ENCODE results near the gene CLPTM1.

DNA sequence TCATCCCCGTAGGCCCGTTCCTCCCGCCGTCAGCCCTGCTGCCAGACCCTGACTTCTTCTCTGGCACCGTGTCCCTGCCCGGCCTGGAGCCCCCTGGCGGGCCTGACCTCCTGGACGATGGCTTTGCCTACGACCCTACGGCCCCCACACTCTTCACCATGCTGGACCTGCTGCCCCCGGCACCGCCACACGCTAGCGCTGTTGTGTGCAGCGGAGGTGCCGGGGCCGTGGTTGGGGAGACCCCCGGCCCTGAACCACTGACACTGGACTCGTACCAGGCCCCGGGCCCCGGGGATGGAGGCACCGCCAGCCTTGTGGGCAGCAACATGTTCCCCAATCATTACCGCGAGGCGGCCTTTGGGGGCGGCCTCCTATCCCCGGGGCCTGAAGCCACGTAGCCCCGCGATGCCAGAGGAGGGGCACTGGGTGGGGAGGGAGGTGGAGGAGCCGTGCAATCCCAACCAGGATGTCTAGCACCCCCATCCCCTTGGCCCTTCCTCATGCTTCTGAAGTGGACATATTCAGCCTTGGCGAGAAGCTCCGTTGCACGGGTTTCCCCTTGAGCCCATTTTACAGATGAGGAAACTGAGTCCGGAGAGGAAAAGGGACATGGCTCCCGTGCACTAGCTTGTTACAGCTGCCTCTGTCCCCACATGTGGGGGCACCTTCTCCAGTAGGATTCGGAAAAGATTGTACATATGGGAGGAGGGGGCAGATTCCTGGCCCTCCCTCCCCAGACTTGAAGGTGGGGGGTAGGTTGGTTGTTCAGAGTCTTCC, 82.4 kb downstream of the CLPTM1 start:
- TF ChIP-seq, protein P1, sequence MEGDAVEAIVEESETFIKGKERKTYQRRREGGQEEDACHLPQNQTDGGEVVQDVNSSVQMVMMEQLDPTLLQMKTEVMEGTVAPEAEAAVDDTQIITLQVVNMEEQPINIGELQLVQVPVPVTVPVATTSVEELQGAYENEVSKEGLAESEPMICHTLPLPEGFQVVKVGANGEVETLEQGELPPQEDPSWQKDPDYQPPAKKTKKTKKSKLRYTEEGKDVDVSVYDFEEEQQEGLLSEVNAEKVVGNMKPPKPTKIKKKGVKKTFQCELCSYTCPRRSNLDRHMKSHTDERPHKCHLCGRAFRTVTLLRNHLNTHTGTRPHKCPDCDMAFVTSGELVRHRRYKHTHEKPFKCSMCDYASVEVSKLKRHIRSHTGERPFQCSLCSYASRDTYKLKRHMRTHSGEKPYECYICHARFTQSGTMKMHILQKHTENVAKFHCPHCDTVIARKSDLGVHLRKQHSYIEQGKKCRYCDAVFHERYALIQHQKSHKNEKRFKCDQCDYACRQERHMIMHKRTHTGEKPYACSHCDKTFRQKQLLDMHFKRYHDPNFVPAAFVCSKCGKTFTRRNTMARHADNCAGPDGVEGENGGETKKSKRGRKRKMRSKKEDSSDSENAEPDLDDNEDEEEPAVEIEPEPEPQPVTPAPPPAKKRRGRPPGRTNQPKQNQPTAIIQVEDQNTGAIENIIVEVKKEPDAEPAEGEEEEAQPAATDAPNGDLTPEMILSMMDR (conservative IDR thresholded peaks at IDR 0.05; ENCODE audit: low read depth, low read length): no peak
- no peak for TF ChIP-seq EZH2phosphoT487 (IDR thresholded peaks at IDR 0.05; ENCODE audit: borderline replicate concordance, low read length)

All from PC-3 (cell line).